ENCODE data around the gene POU4F2. TPM values are rescaled to one million over a fixed set of nuclear protein-coding genes. Genes with fewer than 3 reads are reported as not detected.

POU4F2 gene
- total and polyA plus RNA-seq, 7 experiments from 2014 or later: not detected

DNA sequence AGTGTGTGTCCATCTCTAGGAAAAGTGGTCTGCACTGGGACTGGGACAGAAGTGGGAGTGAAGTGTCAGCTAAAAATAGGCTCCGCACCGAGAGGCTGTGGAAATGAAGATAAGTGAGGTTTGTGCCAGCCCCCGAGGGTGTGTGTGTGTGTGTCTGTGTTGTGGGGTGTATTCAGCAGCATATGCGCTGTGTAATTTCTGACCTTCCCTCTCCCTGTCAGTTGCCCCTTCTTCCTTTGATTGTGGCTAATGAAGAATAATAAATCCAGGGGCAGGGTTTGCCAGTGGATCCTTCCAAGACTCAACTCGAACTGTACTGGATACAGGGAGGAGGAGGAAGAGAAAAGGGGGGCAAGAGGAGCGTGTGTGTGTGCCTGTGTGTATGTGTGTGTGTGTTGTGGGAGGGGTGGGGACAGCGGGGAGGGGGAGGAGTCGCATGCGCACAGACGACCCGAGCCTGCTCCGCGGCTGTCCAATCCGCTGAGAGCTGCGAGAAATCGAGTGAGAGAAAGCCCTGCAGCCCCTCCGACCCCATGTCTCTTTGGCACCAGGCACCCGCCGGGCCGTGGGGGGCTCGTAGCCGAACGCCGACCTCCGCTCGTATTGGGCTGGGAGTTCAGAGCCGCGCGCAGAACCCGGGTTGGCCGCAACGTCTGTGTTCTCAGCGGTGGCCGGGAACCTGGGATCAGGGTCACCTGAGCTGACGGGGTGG, 916 bp upstream of the POU4F2 start:
- Mint-ChIP-seq H3K36me3 (peaks cover 0 to 11% (median 0%) of the 10 kb centered on the region in 5 donors), H3K4me1 (peaks cover 15 to 32% (median 17%) of the 10 kb centered on the region in 7 donors), H3K27ac (peak overlapping the region in 1 of 9 donors; percentile 78), H3K9me3 (peaks cover 4 to 29% (median 9%) of the 10 kb centered on the region in 11 donors), H3K27me3 (peaks cover 80 to 93% (median 85%) of the 10 kb centered on the region in 5 donors), H3K4me3 (peak overlapping the region; percentile 1 to 78 (median 62))
- Histone ChIP-seq H3K36me3 (ENCODE audit: control insufficient read depth in 2 of 3, insufficient read depth in 3 of 3, low read length in 3 of 3) (no peaks in the 10 kb centered on the region), H3K27me3 (ENCODE audit: control insufficient read depth in 2 of 2, insufficient read depth in 2 of 2, low read length in 2 of 2) (peaks cover 5 to 33% of the 10 kb centered on the region in 2 donors), H3K4me3 (ENCODE audit: low read length) (no peak overlapping the region), H3K27ac (ENCODE audit: low read depth, low read length) (no peak overlapping the region), H3K9me3 (ENCODE audit: control insufficient read depth in 2 of 3, low read length in 3 of 3) (no peaks in the 10 kb centered on the region), H3K4me1 (ENCODE audit: control insufficient read depth in 2 of 2, insufficient read depth in 2 of 2, low read length in 2 of 2) (no peaks in the 10 kb centered on the region)
- ChIA-PET CTCF (no interaction called here), POLR2A (no interaction called here)
- intact Hi-C loops (cut with micrococcal nuclease): loop anchor here in 1 of 2 donors (5.0 kb wide), 1 partner anchor 295 kb away; no protein-coding TSS in a partner anchor
- DNase-seq (no peak), ATAC-seq (no peak)

DNA sequence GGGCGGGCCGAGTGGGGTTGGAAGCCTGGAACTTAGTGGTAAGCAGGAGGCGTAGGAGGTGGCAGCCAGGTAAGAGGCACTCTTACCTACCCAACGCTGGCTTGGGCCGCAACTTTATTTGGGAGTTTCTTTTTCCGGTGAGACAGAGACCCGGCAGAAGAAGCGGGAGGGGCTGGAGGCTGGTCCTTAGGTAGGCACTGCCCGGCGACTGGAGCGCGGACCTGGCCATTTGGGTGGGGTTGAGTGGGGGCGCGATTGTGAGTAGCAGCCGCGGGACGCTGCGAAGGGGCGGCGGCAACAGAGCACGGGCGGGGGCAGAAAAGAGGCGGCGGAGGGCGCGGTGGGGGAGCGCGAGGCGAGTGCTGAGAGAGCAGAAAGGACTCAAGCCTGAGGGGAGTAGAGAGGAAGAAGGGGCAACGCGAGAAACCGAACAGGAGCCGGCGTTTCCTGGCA, 334 bp upstream of the POU4F2 start:
- peaks cover 80 to 92% (median 85%) of the 10 kb centered on the region in 5 donors for H3K27me3 Mint-ChIP-seq
- intact Hi-C loops (cut with micrococcal nuclease): loop anchor here in 1 of 2 donors (5.0 kb wide), 1 partner anchor 296 kb away; no protein-coding TSS in a partner anchor
- Histone ChIP-seq H3K4me3 (ENCODE audit: low read length) (no peak overlapping the region), H3K4me1 (ENCODE audit: control insufficient read depth in 2 of 2, insufficient read depth in 2 of 2, low read length in 2 of 2) (no peaks in the 10 kb centered on the region), H3K27ac (ENCODE audit: low read depth, low read length) (no peak overlapping the region), H3K27me3 (ENCODE audit: control insufficient read depth in 2 of 2, insufficient read depth in 2 of 2, low read length in 2 of 2) (peaks cover 5 to 37% of the 10 kb centered on the region in 2 donors), H3K36me3 (ENCODE audit: control insufficient read depth in 2 of 3, insufficient read depth in 3 of 3, low read length in 3 of 3) (no peaks in the 10 kb centered on the region), H3K9me3 (ENCODE audit: control insufficient read depth in 2 of 3, low read length in 3 of 3) (no peaks in the 10 kb centered on the region)
- H3K36me3 Mint-ChIP-seq: peaks cover 0 to 11% (median 0%) of the 10 kb centered on the region in 5 donors
- CTCF ChIA-PET: no interaction called here
- H3K4me3 Mint-ChIP-seq: peak overlapping the region in 6 of 10 donors; percentile 14 to 78 (median 65)
- ATAC-seq: no peak
- peaks cover 4 to 29% (median 10%) of the 10 kb centered on the region in 11 donors for H3K9me3 Mint-ChIP-seq
- H3K27ac Mint-ChIP-seq: peak overlapping the region in 1 of 9 donors; percentile 78
- DNase-seq: no peak
- peaks cover 15 to 32% (median 17%) of the 10 kb centered on the region in 7 donors for H3K4me1 Mint-ChIP-seq
- POLR2A ChIA-PET: no interaction called here

DNA sequence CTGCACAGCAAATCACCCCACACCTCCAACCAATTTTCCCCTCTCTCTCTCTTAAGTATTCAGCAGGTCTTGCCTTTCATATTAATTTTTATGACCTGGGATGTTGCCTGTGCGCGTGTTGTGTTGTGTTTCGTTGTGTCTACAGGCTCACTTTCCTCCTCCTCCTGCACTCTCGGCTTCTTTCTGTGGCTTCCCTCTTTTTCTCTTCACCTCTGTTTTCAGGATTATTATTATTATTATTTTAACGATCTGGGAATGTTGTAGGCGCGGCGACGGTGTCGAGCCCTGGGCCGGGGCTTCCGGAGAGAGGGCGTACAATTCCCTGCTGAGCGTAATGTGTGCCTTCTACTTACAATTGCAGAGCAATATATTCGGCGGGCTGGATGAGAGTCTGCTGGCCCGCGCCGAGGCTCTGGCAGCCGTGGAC, 826 bp downstream of the POU4F2 start:
- Histone ChIP-seq H3K27ac (ENCODE audit: low read depth, low read length) (no peak overlapping the region), H3K27me3 (ENCODE audit: control insufficient read depth in 2 of 2, insufficient read depth in 2 of 2, low read length in 2 of 2) (peaks cover 5 to 33% of the 10 kb centered on the region in 2 donors), H3K4me3 (ENCODE audit: low read length) (no peak overlapping the region), H3K4me1 (ENCODE audit: control insufficient read depth in 2 of 2, insufficient read depth in 2 of 2, low read length in 2 of 2) (no peaks in the 10 kb centered on the region), H3K9me3 (ENCODE audit: control insufficient read depth in 2 of 3, low read length in 3 of 3) (no peaks in the 10 kb centered on the region), H3K36me3 (ENCODE audit: control insufficient read depth in 2 of 3, insufficient read depth in 3 of 3, low read length in 3 of 3) (no peaks in the 10 kb centered on the region)
- H3K36me3 Mint-ChIP-seq: peaks cover 0 to 11% (median 0%) of the 10 kb centered on the region in 5 donors
- no peak for ATAC-seq
- peak overlapping the region in 8 of 10 donors; percentile 49 to 78 (median 66) for H3K4me3 Mint-ChIP-seq
- H3K4me1 Mint-ChIP-seq: peaks cover 11 to 32% (median 17%) of the 10 kb centered on the region in 7 donors
- POLR2A ChIA-PET: no interaction called here
- H3K27me3 Mint-ChIP-seq: peaks cover 83 to 89% (median 87%) of the 10 kb centered on the region in 5 donors
- DNase-seq: no peak
- intact Hi-C loops (cut with micrococcal nuclease): loop anchor here in 1 of 2 donors (5.0 kb wide), 1 partner anchor 297 kb away; no protein-coding TSS in a partner anchor
- peaks cover 4 to 37% (median 14%) of the 10 kb centered on the region in 11 donors for H3K9me3 Mint-ChIP-seq
- H3K27ac Mint-ChIP-seq: peak overlapping the region in 1 of 9 donors; percentile 58
- CTCF ChIA-PET: no interaction called here

DNA sequence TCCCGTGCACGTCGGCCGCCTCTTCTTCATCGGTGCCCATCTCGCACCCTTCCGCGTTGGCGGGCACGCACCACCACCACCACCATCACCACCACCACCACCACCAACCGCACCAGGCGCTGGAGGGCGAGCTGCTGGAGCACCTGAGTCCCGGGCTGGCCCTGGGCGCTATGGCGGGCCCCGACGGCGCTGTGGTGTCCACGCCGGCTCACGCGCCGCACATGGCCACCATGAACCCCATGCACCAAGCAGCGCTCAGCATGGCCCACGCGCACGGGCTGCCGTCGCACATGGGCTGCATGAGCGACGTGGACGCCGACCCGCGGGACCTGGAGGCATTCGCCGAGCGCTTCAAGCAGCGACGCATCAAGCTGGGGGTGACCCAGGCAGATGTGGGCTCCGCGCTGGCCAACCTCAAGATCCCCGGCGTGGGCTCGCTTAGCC, 1.4 kb downstream of the POU4F2 start:
- intact Hi-C loops (cut with micrococcal nuclease): no loop called here
- Histone ChIP-seq H3K27ac (ENCODE audit: low read depth, low read length) (no peak overlapping the region), H3K4me1 (ENCODE audit: control insufficient read depth in 2 of 2, insufficient read depth in 2 of 2, low read length in 2 of 2) (no peaks in the 10 kb centered on the region), H3K4me3 (ENCODE audit: low read length) (no peak overlapping the region), H3K27me3 (ENCODE audit: control insufficient read depth in 2 of 2, insufficient read depth in 2 of 2, low read length in 2 of 2) (peaks cover 5 to 34% of the 10 kb centered on the region in 2 donors), H3K36me3 (ENCODE audit: control insufficient read depth in 2 of 3, insufficient read depth in 3 of 3, low read length in 3 of 3) (no peaks in the 10 kb centered on the region), H3K9me3 (ENCODE audit: control insufficient read depth in 2 of 3, low read length in 3 of 3) (no peaks in the 10 kb centered on the region)
- Mint-ChIP-seq H3K27me3 (peaks cover 83 to 89% (median 87%) of the 10 kb centered on the region in 5 donors), H3K4me3 (peak overlapping the region in 6 of 10 donors; percentile 2 to 78 (median 65)), H3K4me1 (peaks cover 11 to 32% (median 17%) of the 10 kb centered on the region in 7 donors), H3K9me3 (peaks cover 4 to 42% (median 14%) of the 10 kb centered on the region in 11 donors), H3K27ac (peak overlapping the region in 1 of 9 donors; percentile 58), H3K36me3 (peaks cover 0 to 11% (median 0%) of the 10 kb centered on the region in 5 donors)
- ATAC-seq (no peak), DNase-seq (no peak)
- ChIA-PET CTCF (no interaction called here), POLR2A (no interaction called here)

DNA sequence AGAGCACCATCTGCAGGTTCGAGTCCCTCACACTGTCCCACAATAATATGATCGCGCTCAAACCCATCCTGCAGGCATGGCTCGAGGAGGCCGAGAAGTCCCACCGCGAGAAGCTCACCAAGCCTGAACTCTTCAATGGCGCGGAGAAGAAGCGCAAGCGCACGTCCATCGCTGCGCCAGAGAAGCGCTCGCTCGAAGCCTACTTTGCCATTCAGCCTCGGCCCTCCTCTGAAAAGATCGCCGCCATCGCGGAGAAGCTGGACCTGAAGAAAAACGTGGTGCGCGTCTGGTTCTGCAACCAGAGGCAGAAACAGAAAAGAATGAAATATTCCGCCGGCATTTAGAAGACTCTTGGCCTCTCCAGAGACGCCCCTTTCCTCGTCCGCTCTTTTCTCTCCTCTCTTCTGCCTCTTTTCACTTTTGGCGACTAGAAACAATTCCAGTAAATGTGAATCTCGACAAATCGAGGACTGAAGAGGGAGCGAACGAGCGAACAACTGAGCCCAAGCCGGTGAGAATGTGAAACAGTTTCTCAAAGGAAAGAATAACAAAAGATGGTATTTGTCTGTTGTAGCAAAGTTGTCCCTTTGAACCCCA, 1.9 kb downstream of the POU4F2 start:
- intact Hi-C loops (cut with micrococcal nuclease): no loop called here
- H3K9me3 ChIP-seq (ENCODE audit: control insufficient read depth in 2 of 3, low read length in 3 of 3): no peaks in the 10 kb centered on the region
- peaks cover 4 to 42% (median 14%) of the 10 kb centered on the region in 11 donors for H3K9me3 Mint-ChIP-seq
- ChIA-PET POLR2A (no interaction called here), CTCF (no interaction called here)
- no peak overlapping the region for H3K4me3 ChIP-seq (ENCODE audit: low read length)
- H3K4me1 Mint-ChIP-seq: peaks cover 11 to 32% (median 17%) of the 10 kb centered on the region in 7 donors
- ATAC-seq (no peak), DNase-seq (no peak)
- peaks cover 3 to 33% of the 10 kb centered on the region in 2 donors for H3K27me3 ChIP-seq (ENCODE audit: control insufficient read depth in 2 of 2, insufficient read depth in 2 of 2, low read length in 2 of 2)
- peak overlapping the region in 1 of 9 donors; percentile 63 for H3K27ac Mint-ChIP-seq
- H3K36me3 Mint-ChIP-seq: peaks cover 0 to 11% (median 0%) of the 10 kb centered on the region in 5 donors
- H3K27ac ChIP-seq (ENCODE audit: low read depth, low read length): no peak overlapping the region
- peaks cover 81 to 86% (median 85%) of the 10 kb centered on the region in 5 donors for H3K27me3 Mint-ChIP-seq
- no peaks in the 10 kb centered on the region for H3K36me3 ChIP-seq (ENCODE audit: control insufficient read depth in 2 of 3, insufficient read depth in 3 of 3, low read length in 3 of 3)
- H3K4me3 Mint-ChIP-seq: peak overlapping the region in 5 of 10 donors; percentile 1 to 41 (median 16)
- H3K4me1 ChIP-seq (ENCODE audit: control insufficient read depth in 2 of 2, insufficient read depth in 2 of 2, low read length in 2 of 2): no peaks in the 10 kb centered on the region

DNA sequence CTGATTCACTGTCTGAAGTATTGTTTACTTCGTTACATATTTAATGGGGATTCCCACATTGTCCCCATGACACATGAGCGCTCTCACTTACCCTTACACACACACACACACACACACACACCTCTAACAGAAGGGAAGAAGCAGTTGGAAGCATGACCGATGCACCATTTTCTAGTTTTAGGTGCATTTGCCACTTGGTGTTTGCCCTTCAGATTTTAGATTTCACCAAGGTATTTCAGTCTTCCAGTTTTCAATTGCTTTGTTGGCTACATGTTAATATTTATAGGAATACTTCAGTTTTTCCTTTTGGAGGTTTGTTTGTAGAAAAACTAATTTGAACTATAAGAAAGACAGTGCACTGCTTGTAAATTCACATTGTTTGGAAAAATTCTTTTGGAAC, 3.1 kb downstream of the POU4F2 start:
- Histone ChIP-seq H3K4me3 (ENCODE audit: low read length) (no peak overlapping the region), H3K27me3 (ENCODE audit: control insufficient read depth in 2 of 2, insufficient read depth in 2 of 2, low read length in 2 of 2) (peaks cover 0 to 27% of the 10 kb centered on the region in 2 donors), H3K27ac (ENCODE audit: low read depth, low read length) (no peak overlapping the region), H3K4me1 (ENCODE audit: control insufficient read depth in 2 of 2, insufficient read depth in 2 of 2, low read length in 2 of 2) (no peaks in the 10 kb centered on the region), H3K36me3 (ENCODE audit: control insufficient read depth in 2 of 3, insufficient read depth in 3 of 3, low read length in 3 of 3) (no peaks in the 10 kb centered on the region), H3K9me3 (ENCODE audit: control insufficient read depth in 2 of 3, low read length in 3 of 3) (no peaks in the 10 kb centered on the region)
- DNase-seq (no peak), ATAC-seq (no peak)
- peaks cover 81 to 86% (median 84%) of the 10 kb centered on the region in 5 donors for H3K27me3 Mint-ChIP-seq
- intact Hi-C loops (cut with micrococcal nuclease): no loop called here
- CTCF ChIA-PET: no interaction called here
- H3K36me3 Mint-ChIP-seq: peaks cover 0 to 11% (median 3%) of the 10 kb centered on the region in 5 donors
- POLR2A ChIA-PET: no interaction called here
- H3K4me1 Mint-ChIP-seq: peaks cover 14 to 35% (median 20%) of the 10 kb centered on the region in 7 donors
- H3K27ac Mint-ChIP-seq: no peak overlapping the region
- H3K9me3 Mint-ChIP-seq: peaks cover 2 to 46% (median 13%) of the 10 kb centered on the region in 11 donors
- H3K4me3 Mint-ChIP-seq: peak overlapping the region in 2 of 10 donors; percentile 10 to 62

Data from naive thymus-derived CD4-positive, alpha-beta T cell (primary cell).